Activated CD4-positive, CD25-positive, alpha-beta regulatory T cell treated with anti-CD3 and anti-CD28 coated beads, Interleukin-2, amount 50 U/mL, for 16 hours (primary cell): ENCODE measurements around the gene SATL1.
"Not testable (repeated sequence)": the region's sequence is repeated elsewhere in the genome, so short reads cannot be mapped to it uniquely, and the experiment has no call there.

ENCODE experiments used
- DNase-seq: peaks from one replicate; pipeline ENCODE4 v3.0.0-alpha.2; 2020; ENCODE audit warnings: low read depth, low spot score

Gene SATL1

GRCh38 chrX:85111347-85111746 is 132.2 kb downstream of the SATL1 start:
- no peak for DNase-seq

GRCh38 chrX:85109235-85109634 is 134.3 kb downstream of the SATL1 start:
- DNase-seq, result no peak

GRCh38 chrX:85108165-85108564 is 135.4 kb downstream of the SATL1 start:
- no peak for DNase-seq

GRCh38 chrX:85107407-85107806 is 136.2 kb downstream of the SATL1 start:
- no peak for DNase-seq

- DNase-seq, result no peak
These were observed 154.2 kb downstream of the SATL1 start for GRCh38 chrX:85089321-85089840.

- no peak for DNase-seq
These were observed 158.7 kb downstream of the SATL1 start for GRCh38 chrX:85084770-85085393.

- not testable (repeated sequence) for DNase-seq
These were observed 166.3 kb downstream of the SATL1 start for GRCh38 chrX:85077247-85077646.

GRCh38 chrX:85065512-85066198 is 177.9 kb downstream of the SATL1 start:
- no peak for DNase-seq

GRCh38 chrX:85052636-85053343 is 190.8 kb downstream of the SATL1 start:
- DNase-seq, result no peak

- DNase-seq, result no peak
These were observed 191.4 kb downstream of the SATL1 start for GRCh38 chrX:85052205-85052604.

GRCh38 chrX:85051627-85052026 is 192.0 kb downstream of the SATL1 start:
- no peak for DNase-seq
